ENCODE data around the gene CASQ2. TPM values are rescaled to one million over a fixed set of nuclear protein-coding genes. Genes with fewer than 3 reads are reported as not detected.

CASQ2 gene
- total and polyA plus RNA-seq, 2 donors (not counting 1 experiment from before 2014, with no cell fraction given) = not detected

DNA sequence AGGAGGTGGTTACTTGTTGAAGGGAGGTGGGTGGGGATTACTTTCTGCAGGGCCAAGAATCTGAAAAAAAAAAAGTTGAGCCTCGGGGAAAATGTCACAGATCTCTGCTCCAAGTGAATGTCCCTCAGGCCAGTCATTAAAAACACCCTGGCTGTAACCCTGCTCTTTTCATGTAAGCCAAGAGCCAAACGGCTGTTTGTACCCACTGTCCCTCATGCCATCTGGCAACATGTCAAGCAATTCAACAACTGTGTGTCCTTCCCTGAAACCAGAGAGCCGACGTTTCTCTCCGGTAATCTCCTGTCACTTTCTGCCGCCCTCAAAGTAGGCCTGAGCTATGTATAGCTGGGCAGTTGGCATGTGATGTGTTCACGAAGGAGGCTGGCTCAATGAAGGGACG, 14.7 kb downstream of the CASQ2 start:
- H3K4me2 ChIP-seq (replicated peaks; ENCODE audit: low read depth, low read length, poor library complexity, severe bottlenecking) = no peak overlapping the region
- no peaks in the 10 kb centered on the region for H3K79me2 ChIP-seq (ENCODE audit: control insufficient read depth, insufficient read depth, low read length)
- intact Hi-C loops (cut with micrococcal nuclease) = no loop called here
- no peaks in the 10 kb centered on the region for H4K20me1 ChIP-seq (ENCODE audit: control insufficient read depth, insufficient read depth, low read length, poor library complexity, severe bottlenecking)
- no peaks in the 10 kb centered on the region for H3K36me3 ChIP-seq (replicated peaks in 1 of 2; ENCODE audit: control extremely low read depth in 1 of 2, control insufficient read depth in 1 of 2, extremely low read depth in 1 of 2, insufficient read depth in 2 of 2, low read length in 1 of 2)
- H3K27me3 Mint-ChIP-seq = peaks cover 31% of the 10 kb centered on the region
- no peak for ATAC-seq (ENCODE audit: low read depth)
- H3K4me3 Mint-ChIP-seq = no peak overlapping the region
- no peak overlapping the region for H3K27ac Mint-ChIP-seq
- no peaks in the 10 kb centered on the region for H3K4me1 Mint-ChIP-seq
- H2AFZ ChIP-seq (ENCODE audit: insufficient read depth, low read depth, low read length, poor library complexity, severe bottlenecking) = no peak overlapping the region
- DNase-seq = no peak
- WGBS (ENCODE audit: insufficient coverage) = 96% methylated on average over 7 of the region's 8 CpGs
- no peaks in the 10 kb centered on the region for H3K4me1 ChIP-seq (ENCODE audit: control insufficient read depth in 2 of 2, insufficient read depth in 2 of 2, low read length in 2 of 2)
- H3K27ac ChIP-seq (ENCODE audit: low read length in 2 of 2) = no peak overlapping the region
- H3K27me3 ChIP-seq (replicated peaks in 1 of 4; ENCODE audit: control extremely low read depth in 1 of 4, control insufficient read depth in 3 of 4, insufficient read depth in 4 of 4, low read length in 3 of 4) = no peaks in the 10 kb centered on the region
- ChIA-PET POLR2A (no interaction called here), CTCF (no interaction called here)
- H3K9me3 Mint-ChIP-seq (ENCODE audit: insufficient read depth) = peaks cover 3% of the 10 kb centered on the region
- H3K9ac ChIP-seq (ENCODE audit: low read length) = no peak overlapping the region
- no peak for TF ChIP-seq EZH2 (IDR thresholded peaks at IDR 0.05; ENCODE audit: borderline replicate concordance, insufficient read depth, low read depth, low read length, poor library complexity, severe bottlenecking)
- TF ChIP-seq, protein P1, sequence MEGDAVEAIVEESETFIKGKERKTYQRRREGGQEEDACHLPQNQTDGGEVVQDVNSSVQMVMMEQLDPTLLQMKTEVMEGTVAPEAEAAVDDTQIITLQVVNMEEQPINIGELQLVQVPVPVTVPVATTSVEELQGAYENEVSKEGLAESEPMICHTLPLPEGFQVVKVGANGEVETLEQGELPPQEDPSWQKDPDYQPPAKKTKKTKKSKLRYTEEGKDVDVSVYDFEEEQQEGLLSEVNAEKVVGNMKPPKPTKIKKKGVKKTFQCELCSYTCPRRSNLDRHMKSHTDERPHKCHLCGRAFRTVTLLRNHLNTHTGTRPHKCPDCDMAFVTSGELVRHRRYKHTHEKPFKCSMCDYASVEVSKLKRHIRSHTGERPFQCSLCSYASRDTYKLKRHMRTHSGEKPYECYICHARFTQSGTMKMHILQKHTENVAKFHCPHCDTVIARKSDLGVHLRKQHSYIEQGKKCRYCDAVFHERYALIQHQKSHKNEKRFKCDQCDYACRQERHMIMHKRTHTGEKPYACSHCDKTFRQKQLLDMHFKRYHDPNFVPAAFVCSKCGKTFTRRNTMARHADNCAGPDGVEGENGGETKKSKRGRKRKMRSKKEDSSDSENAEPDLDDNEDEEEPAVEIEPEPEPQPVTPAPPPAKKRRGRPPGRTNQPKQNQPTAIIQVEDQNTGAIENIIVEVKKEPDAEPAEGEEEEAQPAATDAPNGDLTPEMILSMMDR (IDR thresholded peaks at IDR 0.05) = no peak
- H3K9me3 ChIP-seq (ENCODE audit: control extremely low read depth in 1 of 3, control insufficient read depth in 2 of 3, insufficient read depth in 1 of 3, low read length in 2 of 3) = no peaks in the 10 kb centered on the region
- no peak overlapping the region for H3K4me3 ChIP-seq (ENCODE audit: control extremely low read depth in 1 of 5, extremely low read depth in 1 of 5, insufficient read depth in 1 of 5, low read depth in 2 of 5, low read length in 4 of 5)

DNA sequence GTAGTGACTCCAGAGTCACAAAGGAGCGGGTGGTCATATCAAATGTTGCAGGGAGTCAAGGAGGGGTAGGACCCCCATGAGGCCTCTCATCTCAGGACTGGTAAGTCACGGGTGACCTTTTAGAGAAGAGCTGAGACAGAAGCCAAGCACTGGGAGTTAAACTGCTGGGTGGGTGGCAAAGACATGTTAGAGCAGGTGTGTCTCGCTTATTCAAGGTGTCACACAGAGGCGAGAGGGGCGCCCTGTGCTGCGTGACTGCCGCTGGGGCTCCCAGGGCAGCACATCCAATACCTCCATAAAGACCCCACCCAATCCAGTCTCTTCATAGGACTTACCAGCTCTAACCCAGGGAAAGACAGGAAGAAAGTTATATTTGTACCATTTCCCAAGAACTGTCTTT, 15.2 kb downstream of the CASQ2 start:
- H3K4me3 ChIP-seq (ENCODE audit: control extremely low read depth in 1 of 5, extremely low read depth in 1 of 5, insufficient read depth in 1 of 5, low read depth in 2 of 5, low read length in 4 of 5) = no peak overlapping the region

More for the DNA sequence above, 15.2 kb downstream of the CASQ2 start:
- Histone ChIP-seq H3K27ac (ENCODE audit: low read length in 2 of 2) (no peak overlapping the region), H3K79me2 (ENCODE audit: control insufficient read depth, insufficient read depth, low read length) (no peaks in the 10 kb centered on the region), H4K20me1 (ENCODE audit: control insufficient read depth, insufficient read depth, low read length, poor library complexity, severe bottlenecking) (no peaks in the 10 kb centered on the region), H3K9me3 (ENCODE audit: control extremely low read depth in 1 of 3, control insufficient read depth in 2 of 3, insufficient read depth in 1 of 3, low read length in 2 of 3) (no peaks in the 10 kb centered on the region), H3K4me1 (ENCODE audit: control insufficient read depth in 2 of 2, insufficient read depth in 2 of 2, low read length in 2 of 2) (no peaks in the 10 kb centered on the region), H3K4me2 (replicated peaks; ENCODE audit: low read depth, low read length, poor library complexity, severe bottlenecking) (no peak overlapping the region), H2AFZ (ENCODE audit: insufficient read depth, low read depth, low read length, poor library complexity, severe bottlenecking) (no peak overlapping the region), H3K27me3 (replicated peaks in 1 of 4; ENCODE audit: control extremely low read depth in 1 of 4, control insufficient read depth in 3 of 4, insufficient read depth in 4 of 4, low read length in 3 of 4) (peaks cover 0 to 2% (median 0%) of the 10 kb centered on the region in 4 experiments), H3K36me3 (replicated peaks in 1 of 2; ENCODE audit: control extremely low read depth in 1 of 2, control insufficient read depth in 1 of 2, extremely low read depth in 1 of 2, insufficient read depth in 2 of 2, low read length in 1 of 2) (no peaks in the 10 kb centered on the region), H3K9ac (ENCODE audit: low read length) (no peak overlapping the region)
- Mint-ChIP-seq H3K27me3 (peaks cover 32% of the 10 kb centered on the region), H3K4me3 (no peak overlapping the region), H3K27ac (no peak overlapping the region), H3K4me1 (no peaks in the 10 kb centered on the region), H3K9me3 (ENCODE audit: insufficient read depth) (no peaks in the 10 kb centered on the region)
- DNase-seq (no peak), ATAC-seq (ENCODE audit: low read depth) (no peak)
- CTCF ChIA-PET = no interaction called here
- TF ChIP-seq EZH2 (IDR thresholded peaks at IDR 0.05; ENCODE audit: borderline replicate concordance, insufficient read depth, low read depth, low read length, poor library complexity, severe bottlenecking) = no peak
- TF ChIP-seq, protein P1 (IDR thresholded peaks at IDR 0.05) = no peak
- WGBS (ENCODE audit: insufficient coverage) = 100% methylated on average over 1 of the region's 7 CpGs
- intact Hi-C loops (cut with micrococcal nuclease) = no loop called here
- POLR2A ChIA-PET = no interaction called here
